Measurements from ENCODE around the gene PDIA5. TPM values are rescaled to one million over a fixed set of nuclear protein-coding genes. Genes with fewer than 3 reads are reported as not detected.

PDIA5 gene
- polyA plus RNA-seq, 1 donor from 2014 or later, result 1.4 TPM

DNA sequence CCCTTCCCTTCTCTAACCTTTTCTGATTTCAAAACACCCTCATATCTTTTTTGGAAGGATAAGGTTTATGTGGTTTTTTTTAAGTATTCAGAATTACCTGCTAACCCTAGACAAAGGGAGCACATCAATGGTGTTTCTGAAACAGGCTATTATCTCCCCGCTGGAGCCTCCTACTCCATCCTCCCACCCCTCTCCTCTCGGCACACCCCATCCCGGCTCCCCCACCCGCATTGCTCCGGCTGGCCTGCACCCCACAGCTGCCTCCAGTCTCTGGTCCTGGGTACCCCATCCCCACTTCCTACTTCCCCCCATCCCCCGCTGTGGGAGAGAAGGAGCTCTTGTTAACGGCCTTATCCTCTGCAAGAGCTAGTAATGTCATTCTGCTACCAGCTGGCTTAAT is 59.2 kb downstream of the PDIA5 start:
- Histone ChIP-seq H3K4me2 (ENCODE audit: low read length) (no peak overlapping the region), H4K20me1 (ENCODE audit: insufficient read depth) (no peaks in the 10 kb centered on the region), H3K9me3 (ENCODE audit: low read length) (no peaks in the 10 kb centered on the region), H3K27ac (ENCODE audit: low read length) (no peak overlapping the region), H3K9ac (ENCODE audit: low read length) (no peak overlapping the region), H3K4me3 (ENCODE audit: low read length) (no peak overlapping the region), H3K27me3 (ENCODE audit: insufficient read depth, low read depth, low read length) (no peaks in the 10 kb centered on the region), H3K36me3 (ENCODE audit: insufficient read depth, low read length) (no peaks in the 10 kb centered on the region), H3K9me2 (ENCODE audit: insufficient read depth, low read length) (no peaks in the 10 kb centered on the region), H3F3A (ENCODE audit: insufficient read depth, low read length, poor library complexity, severe bottlenecking) (no peaks in the 10 kb centered on the region), H3K79me2 (replicated peaks; ENCODE audit: insufficient read depth, low read length) (no peaks in the 10 kb centered on the region), H2AFZ (ENCODE audit: low read depth, low read length) (no peak overlapping the region)
- TF ChIP-seq SMC3 (conservative IDR thresholded peaks at IDR 0.05; ENCODE audit: poor library complexity), result no peak
- TF ChIP-seq TAF1 (IDR thresholded peaks at IDR 0.05; ENCODE audit: low read depth), result no peak
- no peak for TF ChIP-seq CTCF (IDR thresholded peaks at IDR 0.05; ENCODE audit: poor library complexity, severe bottlenecking)
- no peak for TF ChIP-seq RAD21 (conservative IDR thresholded peaks at IDR 0.05)
- TF ChIP-seq EZH2 (IDR thresholded peaks at IDR 0.05; ENCODE audit: borderline replicate concordance, insufficient read depth, low read length, poor library complexity, severe bottlenecking), result no peak
- TF ChIP-seq POLR2AphosphoS5 (IDR thresholded peaks at IDR 0.05), result no peak
- no peak for TF ChIP-seq MXI1 (conservative IDR thresholded peaks at IDR 0.05; ENCODE audit: poor library complexity, severe bottlenecking)

DNA sequence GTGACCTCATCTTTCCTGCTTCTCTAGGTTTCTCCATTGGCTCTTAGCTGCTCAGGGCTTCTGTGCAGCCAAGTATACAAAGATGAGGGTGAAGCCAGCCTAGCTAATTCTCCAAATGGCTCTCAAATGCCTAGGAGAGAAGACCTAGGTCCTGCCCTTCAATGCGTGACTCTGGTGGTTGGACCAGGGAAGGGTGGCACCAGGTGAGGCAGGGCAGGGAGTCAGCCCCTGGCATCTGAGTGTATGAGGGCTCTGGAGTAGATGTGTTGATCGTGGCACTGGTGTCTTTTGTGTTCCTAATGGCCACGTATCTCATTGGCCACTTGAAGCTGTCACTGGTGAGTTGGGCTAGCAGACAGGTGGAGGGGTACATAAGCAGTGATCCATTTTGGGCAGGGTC is 59.8 kb downstream of the PDIA5 start:
- no peaks in the 10 kb centered on the region for H4K20me1 ChIP-seq (ENCODE audit: insufficient read depth)
- H3K79me2 ChIP-seq (replicated peaks; ENCODE audit: insufficient read depth, low read length), result no peaks in the 10 kb centered on the region
- no peak overlapping the region for H2AFZ ChIP-seq (ENCODE audit: low read depth, low read length)
- no peaks in the 10 kb centered on the region for H3K9me3 ChIP-seq (ENCODE audit: low read length)
- H3F3A ChIP-seq (ENCODE audit: insufficient read depth, low read length, poor library complexity, severe bottlenecking), result no peaks in the 10 kb centered on the region
- H3K9me2 ChIP-seq (ENCODE audit: insufficient read depth, low read length), result no peaks in the 10 kb centered on the region
- no peaks in the 10 kb centered on the region for H3K36me3 ChIP-seq (ENCODE audit: insufficient read depth, low read length)
- TF ChIP-seq, protein P1, sequence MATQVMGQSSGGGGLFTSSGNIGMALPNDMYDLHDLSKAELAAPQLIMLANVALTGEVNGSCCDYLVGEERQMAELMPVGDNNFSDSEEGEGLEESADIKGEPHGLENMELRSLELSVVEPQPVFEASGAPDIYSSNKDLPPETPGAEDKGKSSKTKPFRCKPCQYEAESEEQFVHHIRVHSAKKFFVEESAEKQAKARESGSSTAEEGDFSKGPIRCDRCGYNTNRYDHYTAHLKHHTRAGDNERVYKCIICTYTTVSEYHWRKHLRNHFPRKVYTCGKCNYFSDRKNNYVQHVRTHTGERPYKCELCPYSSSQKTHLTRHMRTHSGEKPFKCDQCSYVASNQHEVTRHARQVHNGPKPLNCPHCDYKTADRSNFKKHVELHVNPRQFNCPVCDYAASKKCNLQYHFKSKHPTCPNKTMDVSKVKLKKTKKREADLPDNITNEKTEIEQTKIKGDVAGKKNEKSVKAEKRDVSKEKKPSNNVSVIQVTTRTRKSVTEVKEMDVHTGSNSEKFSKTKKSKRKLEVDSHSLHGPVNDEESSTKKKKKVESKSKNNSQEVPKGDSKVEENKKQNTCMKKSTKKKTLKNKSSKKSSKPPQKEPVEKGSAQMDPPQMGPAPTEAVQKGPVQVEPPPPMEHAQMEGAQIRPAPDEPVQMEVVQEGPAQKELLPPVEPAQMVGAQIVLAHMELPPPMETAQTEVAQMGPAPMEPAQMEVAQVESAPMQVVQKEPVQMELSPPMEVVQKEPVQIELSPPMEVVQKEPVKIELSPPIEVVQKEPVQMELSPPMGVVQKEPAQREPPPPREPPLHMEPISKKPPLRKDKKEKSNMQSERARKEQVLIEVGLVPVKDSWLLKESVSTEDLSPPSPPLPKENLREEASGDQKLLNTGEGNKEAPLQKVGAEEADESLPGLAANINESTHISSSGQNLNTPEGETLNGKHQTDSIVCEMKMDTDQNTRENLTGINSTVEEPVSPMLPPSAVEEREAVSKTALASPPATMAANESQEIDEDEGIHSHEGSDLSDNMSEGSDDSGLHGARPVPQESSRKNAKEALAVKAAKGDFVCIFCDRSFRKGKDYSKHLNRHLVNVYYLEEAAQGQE (IDR thresholded peaks at IDR 0.05; ENCODE audit: borderline replicate concordance), result no peak
- no peak for TF ChIP-seq POLR2AphosphoS5 (IDR thresholded peaks at IDR 0.05)
- no peak for TF ChIP-seq EP300 (conservative IDR thresholded peaks at IDR 0.05; ENCODE audit: poor library complexity, severe bottlenecking)
- TF ChIP-seq CTCF (IDR thresholded peaks at IDR 0.05; ENCODE audit: poor library complexity, severe bottlenecking), result no peak
- TF ChIP-seq TAF1 (IDR thresholded peaks at IDR 0.05; ENCODE audit: low read depth), result no peak
- no peak for TF ChIP-seq EZH2 (IDR thresholded peaks at IDR 0.05; ENCODE audit: borderline replicate concordance, insufficient read depth, low read length, poor library complexity, severe bottlenecking)
- TF ChIP-seq RAD21 (conservative IDR thresholded peaks at IDR 0.05), result no peak
- no peak for TF ChIP-seq SMC3 (conservative IDR thresholded peaks at IDR 0.05; ENCODE audit: poor library complexity)
- TF ChIP-seq MXI1 (conservative IDR thresholded peaks at IDR 0.05; ENCODE audit: poor library complexity, severe bottlenecking), result no peak
- no peak overlapping the region for H3K4me2 ChIP-seq (ENCODE audit: low read length)
- no peak overlapping the region for H3K9ac ChIP-seq (ENCODE audit: low read length)
- no peak overlapping the region for H3K4me3 ChIP-seq (ENCODE audit: low read length)
- no peaks in the 10 kb centered on the region for H3K27me3 ChIP-seq (ENCODE audit: insufficient read depth, low read depth, low read length)
- no peak overlapping the region for H3K27ac ChIP-seq (ENCODE audit: low read length)
